ENCODE results near the gene AHCTF1.
"Not testable (repeated sequence)": the region's sequence is repeated elsewhere in the genome, so short reads cannot be mapped to it uniquely, and the experiment has no call there.

The AHCTF1 gene

GRCh38 chr1:246921481-246921880 is 10.3 kb downstream of the AHCTF1 start:
- Histone ChIP-seq H3K4me3 (ENCODE audit: extremely low read depth, insufficient read depth, low read length, poor library complexity, severe bottlenecking) (no peak overlapping the region), H3K27ac (ENCODE audit: low read depth, low read length, severe bottlenecking) (no peak overlapping the region), H3K9me3 (ENCODE audit: control insufficient read depth, low read length) (no peaks in the 10 kb centered on the region), H3K36me3 (ENCODE audit: control insufficient read depth, insufficient read depth, low read length) (peaks cover 55% of the 10 kb centered on the region), H3K4me1 (ENCODE audit: control insufficient read depth, insufficient read depth, low read length, poor library complexity, severe bottlenecking) (peaks cover 4% of the 10 kb centered on the region)
- 100% methylated on average over 1 of the region's 3 CpGs; no CpG with 5 or more reads in 1 of the 2 experiments for WGBS, 2 experiments (ENCODE audit: insufficient coverage in 2 of 2)

- Histone ChIP-seq H3K27ac (ENCODE audit: low read depth, low read length, severe bottlenecking) (no peak overlapping the region), H3K4me1 (ENCODE audit: control insufficient read depth, insufficient read depth, low read length, poor library complexity, severe bottlenecking) (peaks cover 4% of the 10 kb centered on the region), H3K36me3 (ENCODE audit: control insufficient read depth, insufficient read depth, low read length) (peaks cover 57% of the 10 kb centered on the region), H3K9me3 (ENCODE audit: control insufficient read depth, low read length) (no peaks in the 10 kb centered on the region), H3K4me3 (ENCODE audit: extremely low read depth, insufficient read depth, low read length, poor library complexity, severe bottlenecking) (no peak overlapping the region)
- WGBS, 2 experiments (ENCODE audit: insufficient coverage in 2 of 2): 83 to 96% methylated on average over 4 of the region's 7 CpGs
Observed at GRCh38 chr1:246919902-246920301, 11.8 kb downstream of the AHCTF1 start.

- H3K9me3 ChIP-seq (ENCODE audit: control insufficient read depth, low read length); H3K27ac ChIP-seq (ENCODE audit: low read depth, low read length, severe bottlenecking); H3K4me3 ChIP-seq (ENCODE audit: extremely low read depth, insufficient read depth, low read length, poor library complexity, severe bottlenecking); H3K4me1 ChIP-seq (ENCODE audit: control insufficient read depth, insufficient read depth, low read length, poor library complexity, severe bottlenecking): not testable (repeated sequence)
- H3K36me3 ChIP-seq (ENCODE audit: control insufficient read depth, insufficient read depth, low read length): peaks cover 72% of the 10 kb centered on the region
- 86% methylated on average over 1 of the region's 7 CpGs; no CpG with 5 or more reads in 1 of the 2 experiments for WGBS, 2 experiments (ENCODE audit: insufficient coverage in 2 of 2)
Observed at GRCh38 chr1:246916026-246916923, 15.5 kb downstream of the AHCTF1 start.

GRCh38 chr1:246907472-246907871 is 24.3 kb downstream of the AHCTF1 start:
- WGBS, 2 experiments (ENCODE audit: insufficient coverage in 2 of 2): no CpG with 5 or more reads among the region's 1 CpG
- Histone ChIP-seq H3K36me3 (ENCODE audit: control insufficient read depth, insufficient read depth, low read length) (peaks cover 94% of the 10 kb centered on the region), H3K9me3 (ENCODE audit: control insufficient read depth, low read length) (no peaks in the 10 kb centered on the region), H3K4me1 (ENCODE audit: control insufficient read depth, insufficient read depth, low read length, poor library complexity, severe bottlenecking) (no peaks in the 10 kb centered on the region), H3K27ac (ENCODE audit: low read depth, low read length, severe bottlenecking) (no peak overlapping the region), H3K4me3 (ENCODE audit: extremely low read depth, insufficient read depth, low read length, poor library complexity, severe bottlenecking) (no peak overlapping the region)

- no peaks in the 10 kb centered on the region for H3K4me1 ChIP-seq (ENCODE audit: control insufficient read depth, insufficient read depth, low read length, poor library complexity, severe bottlenecking)
- WGBS, 2 experiments (ENCODE audit: insufficient coverage in 2 of 2): no CpG with 5 or more reads among the region's 1 CpG
- no peaks in the 10 kb centered on the region for H3K9me3 ChIP-seq (ENCODE audit: control insufficient read depth, low read length)
- no peak overlapping the region for H3K4me3 ChIP-seq (ENCODE audit: extremely low read depth, insufficient read depth, low read length, poor library complexity, severe bottlenecking)
- peaks cover 93% of the 10 kb centered on the region for H3K36me3 ChIP-seq (ENCODE audit: control insufficient read depth, insufficient read depth, low read length)
- no peak overlapping the region for H3K27ac ChIP-seq (ENCODE audit: low read depth, low read length, severe bottlenecking)
Observed at GRCh38 chr1:246906833-246907232, 24.9 kb downstream of the AHCTF1 start.

- H3K27ac ChIP-seq (ENCODE audit: low read depth, low read length, severe bottlenecking): no peak overlapping the region
- H3K4me1 ChIP-seq (ENCODE audit: control insufficient read depth, insufficient read depth, low read length, poor library complexity, severe bottlenecking): peaks cover 3% of the 10 kb centered on the region
- WGBS, 2 experiments (ENCODE audit: insufficient coverage in 2 of 2): 100% methylated on average over 3 to 4 of the region's 5 CpGs
- no peak overlapping the region for H3K4me3 ChIP-seq (ENCODE audit: extremely low read depth, insufficient read depth, low read length, poor library complexity, severe bottlenecking)
- H3K9me3 ChIP-seq (ENCODE audit: control insufficient read depth, low read length): no peaks in the 10 kb centered on the region
- H3K36me3 ChIP-seq (ENCODE audit: control insufficient read depth, insufficient read depth, low read length): peaks cover 83% of the 10 kb centered on the region
Observed at GRCh38 chr1:246901874-246902273, 29.9 kb downstream of the AHCTF1 start.

GRCh38 chr1:246897302-246897701 is 34.4 kb downstream of the AHCTF1 start:
- no CpG with 5 or more reads among the region's 5 CpGs for WGBS, 2 experiments (ENCODE audit: insufficient coverage in 2 of 2)
- peaks cover 3% of the 10 kb centered on the region for H3K4me1 ChIP-seq (ENCODE audit: control insufficient read depth, insufficient read depth, low read length, poor library complexity, severe bottlenecking)
- no peak overlapping the region for H3K4me3 ChIP-seq (ENCODE audit: extremely low read depth, insufficient read depth, low read length, poor library complexity, severe bottlenecking)
- H3K9me3 ChIP-seq (ENCODE audit: control insufficient read depth, low read length): no peaks in the 10 kb centered on the region
- H3K27ac ChIP-seq (ENCODE audit: low read depth, low read length, severe bottlenecking): no peak overlapping the region
- peaks cover 77% of the 10 kb centered on the region for H3K36me3 ChIP-seq (ENCODE audit: control insufficient read depth, insufficient read depth, low read length)

- Histone ChIP-seq H3K4me3 (ENCODE audit: extremely low read depth, insufficient read depth, low read length, poor library complexity, severe bottlenecking) (no peak overlapping the region), H3K36me3 (ENCODE audit: control insufficient read depth, insufficient read depth, low read length) (peaks cover 75% of the 10 kb centered on the region), H3K4me1 (ENCODE audit: control insufficient read depth, insufficient read depth, low read length, poor library complexity, severe bottlenecking) (peaks cover under 1% of the 10 kb centered on the region), H3K9me3 (ENCODE audit: control insufficient read depth, low read length) (no peaks in the 10 kb centered on the region), H3K27ac (ENCODE audit: low read depth, low read length, severe bottlenecking) (no peak overlapping the region)
- 100% methylated on average over 1 to 2 of the region's 5 CpGs for WGBS, 2 experiments (ENCODE audit: insufficient coverage in 2 of 2)
Observed at GRCh38 chr1:246893191-246893939, 38.4 kb downstream of the AHCTF1 start.

- H3K4me1 ChIP-seq (ENCODE audit: control insufficient read depth, insufficient read depth, low read length, poor library complexity, severe bottlenecking): no peaks in the 10 kb centered on the region
- H3K4me3 ChIP-seq (ENCODE audit: extremely low read depth, insufficient read depth, low read length, poor library complexity, severe bottlenecking): no peak overlapping the region
- no peaks in the 10 kb centered on the region for H3K9me3 ChIP-seq (ENCODE audit: control insufficient read depth, low read length)
- H3K36me3 ChIP-seq (ENCODE audit: control insufficient read depth, insufficient read depth, low read length): peaks cover 73% of the 10 kb centered on the region
- H3K27ac ChIP-seq (ENCODE audit: low read depth, low read length, severe bottlenecking): no peak overlapping the region
Observed at GRCh38 chr1:246891105-246891504, 40.6 kb downstream of the AHCTF1 start.

GRCh38 chr1:246888522-246888921 is 43.2 kb downstream of the AHCTF1 start:
- no peak overlapping the region for H3K4me3 ChIP-seq (ENCODE audit: extremely low read depth, insufficient read depth, low read length, poor library complexity, severe bottlenecking)
- peaks cover 61% of the 10 kb centered on the region for H3K36me3 ChIP-seq (ENCODE audit: control insufficient read depth, insufficient read depth, low read length)
- no peak overlapping the region for H3K27ac ChIP-seq (ENCODE audit: low read depth, low read length, severe bottlenecking)
- H3K9me3 ChIP-seq (ENCODE audit: control insufficient read depth, low read length): no peaks in the 10 kb centered on the region
- 88 to 100% methylated on average over 1 of the region's 2 CpGs for WGBS, 2 experiments (ENCODE audit: insufficient coverage in 2 of 2)
- no peaks in the 10 kb centered on the region for H3K4me1 ChIP-seq (ENCODE audit: control insufficient read depth, insufficient read depth, low read length, poor library complexity, severe bottlenecking)

GRCh38 chr1:246885389-246885788 is 46.4 kb downstream of the AHCTF1 start:
- 100% methylated on average over 1 of the region's 5 CpGs; no CpG with 5 or more reads in 1 of the 2 experiments for WGBS, 2 experiments (ENCODE audit: insufficient coverage in 2 of 2)
- H3K36me3 ChIP-seq (ENCODE audit: control insufficient read depth, insufficient read depth, low read length): peaks cover 66% of the 10 kb centered on the region

More at GRCh38 chr1:246885389-246885788, 46.4 kb downstream of the AHCTF1 start:
- not testable (repeated sequence) for H3K9me3 ChIP-seq (ENCODE audit: control insufficient read depth, low read length); H3K4me1 ChIP-seq (ENCODE audit: control insufficient read depth, insufficient read depth, low read length, poor library complexity, severe bottlenecking); H3K4me3 ChIP-seq (ENCODE audit: extremely low read depth, insufficient read depth, low read length, poor library complexity, severe bottlenecking); H3K27ac ChIP-seq (ENCODE audit: low read depth, low read length, severe bottlenecking)

Data from mesodermal cell (in vitro differentiated cells).